K562 (cell line): Measurements from ENCODE around the gene HERPUD2. TPM values are rescaled to one million over a fixed set of nuclear protein-coding genes. Genes with fewer than 3 reads are reported as not detected.

Experiments
- ATAC-seq: fragments of 200-7000 bp; cut with Tn5 transposase; 3 replicates; pipeline ENCODE4 v1.9.1; 2020; ENCODE audit warnings: moderate library complexity
- BruUV-seq: library from RNA; stranded (reverse); fragments of 400-500 nt; replicated peaks from 2 replicates; lab custom pipeline; 2021; lab: Mats Ljungman, UMichigan
- CTCF ChIA-PET: fragments of 300-600 bp; formaldehyde crosslinking; extraction: SDS; loops from one replicate; lab custom pipeline; 2021; ENCODE audit warnings: low intra/inter-chr PET ratio; lab: Yijun Ruan, JAX
- POLR2A ChIA-PET: fragments of 300-600, 350-650 bp; sonication (Branson Sonifier 250); formaldehyde crosslinking; extraction: SDS; loops from one replicate; lab custom pipeline; 2021; ENCODE audit warnings: antibody characterized with exemption, inconsistent platforms; lab: Yijun Ruan, JAX
- DNase-seq, 4 experiments: peaks; one replicate each; pipeline versions ENCODE4 v3.0.0 to v3.0.0-alpha.2; 2011 to 2018; ENCODE audit warnings: low spot score in 3 of 4, mixed read lengths in 3 of 4; ENCODE audit errors: extremely low read depth in 1 of 4
- FAIRE-seq: peaks from 2 replicates; lab custom pipeline; 2011; peaks lifted over from hg19 to GRCh38; lab: Jason Lieb, UNC
- H2AFZ ChIP-seq: 2 replicates; pipeline ENCODE4 v1.6.0; 2011; ENCODE audit warnings: low read depth, low read length, control low read depth, inconsistent platforms
- H3K27ac ChIP-seq: fragments of 200-600 bp; 3 replicates; pipeline ENCODE4 v1.8.0; 2011; ENCODE audit warnings: low read depth, mild to moderate bottlenecking, control low read depth, inconsistent platforms, low read length, moderate library complexity, mixed read lengths; ENCODE audit errors: extremely low read depth
- H3K27me3 ChIP-seq, 2 experiments: fragments of 300-600 bp in 1 of 2; 2 replicates in 1 of 2; 3 replicates in 1 of 2; pipeline versions ENCODE4 v1.6.0 to v1.8.0; 2011; ENCODE audit warnings: inconsistent platforms in 2 of 2, low read length in 2 of 2, mild to moderate bottlenecking in 1 of 2, mixed read lengths in 1 of 2, moderate library complexity in 1 of 2; ENCODE audit not compliant: control insufficient read depth in 2 of 2, insufficient read depth in 2 of 2
- H3K36me3 ChIP-seq: fragments of 300-600 bp; 3 replicates; pipeline ENCODE4 v1.8.0; 2011; ENCODE audit warnings: mild to moderate bottlenecking, low read length, inconsistent platforms; ENCODE audit not compliant: control insufficient read depth, insufficient read depth
- H3K4me1 ChIP-seq, 2 experiments: fragments of 200-600 bp in 1 of 2; replicated peaks in 1 of 2; 2 replicates in 1 of 2; 3 replicates in 1 of 2; pipeline versions ENCODE4 v1.5.1 to v1.8.0; 2011; ENCODE audit warnings: inconsistent platforms in 2 of 2, low read length in 2 of 2, mild to moderate bottlenecking in 1 of 2, mixed read lengths in 1 of 2, moderate library complexity in 1 of 2; ENCODE audit not compliant: control insufficient read depth in 2 of 2, insufficient read depth in 2 of 2
- H3K4me2 ChIP-seq: 2 replicates; pipeline ENCODE4 v1.6.1; 2011; ENCODE audit warnings: low read length, control low read depth, inconsistent platforms, mixed read lengths; ENCODE audit not compliant: insufficient read depth
- H3K4me3 ChIP-seq: fragments of 200-600 bp; sonication (generic), shearing (Covaris generic); 2 replicates; pipeline ENCODE4 v1.5.1; 2016; ENCODE audit warnings: control low read depth, inconsistent platforms
- H3K79me2 ChIP-seq: fragments of 200-600 bp; 3 replicates; pipeline ENCODE4 v1.8.0; 2011; ENCODE audit warnings: low read length, inconsistent platforms; ENCODE audit not compliant: control insufficient read depth, insufficient read depth
- H3K9ac ChIP-seq, 2 experiments: 2 replicates each; pipeline versions ENCODE4 v1.6.0 to v1.6.1; 2011; ENCODE audit warnings: low read depth in 2 of 2, low read length in 2 of 2, control low read depth in 1 of 2, inconsistent platforms in 1 of 2, mild to moderate bottlenecking in 1 of 2, mixed read lengths in 1 of 2; ENCODE audit not compliant: insufficient read depth in 1 of 2
- H3K9me1 ChIP-seq: one replicate; pipeline ENCODE4 v1.6.0; 2011; ENCODE audit warnings: inconsistent platforms, mild to moderate bottlenecking, low read length, moderate library complexity; ENCODE audit not compliant: control insufficient read depth, insufficient read depth
- H3K9me3 ChIP-seq: replicated peaks from 2 replicates; pipeline ENCODE4 v1.5.1; 2011; ENCODE audit warnings: low read depth, low read length, inconsistent platforms; ENCODE audit not compliant: control insufficient read depth, insufficient read depth
- H4K20me1 ChIP-seq: replicated peaks from 2 replicates; pipeline ENCODE4 v1.6.1; 2011; ENCODE audit warnings: low read length, inconsistent platforms, mixed read lengths; ENCODE audit not compliant: control insufficient read depth, insufficient read depth
- ETV1 ChIP-seq: fragments of 450-650 bp; conservative IDR thresholded peaks from 2 replicates; pipeline ENCODE4 v1.6.1; 2016; ENCODE audit warnings: missing genetic modification characterization, control low read depth, low read depth, missing compliant biosample characterization
- NR1H2 ChIP-seq: sonication (generic); formaldehyde crosslinking; IDR thresholded peaks from 2 replicates; pipeline ENCODE4 v1.4.0; 2020; ENCODE audit warnings: mild to moderate bottlenecking, missing genetic modification reagents
- WGBS: fragments of 100-300 bp; shearing (Covaris generic); methylation state at CpG from one replicate; pipeline ENCODE4 v1.1.6; 2016; ENCODE audit warnings: low coverage, mixed read lengths; ENCODE audit not compliant: insufficient coverage; ENCODE audit errors: missing lambda C conversion rate; 5-methylcytosine and 5-hydroxymethylcytosine counted together
- in situ Hi-C: fragments of 300-500 bp; cut with MboI; formaldehyde crosslinking; loops from 4 replicates; pipeline ENCODE4 v1.15.0; 2018; ENCODE audit warnings: inconsistent platforms, mixed read lengths
- intact Hi-C: fragments of 100-400 bp; cut with micrococcal nuclease; formaldehyde crosslinking; loops from 2 replicates; pipeline ENCODE4 v1.14.2; 2022
- polyA plus RNA-seq, 8 experiments: library from polyadenylated mRNA; depleted of rRNA in 4 of 8; stranded (reverse) in 5 of 8; unstranded in 3 of 8; fragments of >200 nt; fragmentation: Nextera tagmentation in 2 of 8; fragmentation: Illumina TruSeq in 1 of 8; extraction: Ambion mirVana in 2 of 8; extraction: Trizol in 1 of 8; gene quantifications; 2 replicates each; pipeline versions ENCODE4 v1.2.1 to v1.2.3, GENCODE V29; 2011 to 2014; ENCODE audit warnings: inconsistent platforms in 1 of 8, missing spikeins in 1 of 8
- total RNA-seq, 7 experiments: library from RNA; depleted of rRNA in 6 of 7; stranded (reverse); fragments of >200 nt in 6 of 7; fragmentation: Illumina TruSeq in 2 of 7; extraction: Trizol in 2 of 7; gene quantifications; 2 replicates each; pipeline versions ENCODE4 v1.2.1 to v1.2.3, GENCODE V29; 2011 to 2021; ENCODE audit warnings: low replicate concordance in 1 of 7
- TF ChIP-seq, protein P1 (sequence below): fragments of 450-650 bp; IDR thresholded peaks from 2 replicates; pipeline ENCODE4 v1.6.1; 2016; ENCODE audit warnings: low read depth
- TF ChIP-seq, protein P2 (sequence below), 2 experiments: IDR thresholded peaks; 2 replicates each; pipeline ENCODE4 v1.6.1; 2012; ENCODE audit warnings: improper control_type of control experiment in 2 of 2, low read depth in 2 of 2, low read length in 2 of 2, borderline replicate concordance in 1 of 2
- TF ChIP-seq, protein P3 (sequence below): sonication (generic); formaldehyde crosslinking; IDR thresholded peaks from 2 replicates; pipeline ENCODE4 v1.8.1; 2023; ENCODE audit warnings: missing genetic modification reagents, mild to moderate bottlenecking, borderline replicate concordance

Gene HERPUD2
- total and polyA plus RNA-seq, 9 of the 15 experiments (the other 6 are each of a cell fraction or from before 2014, with no cell fraction given) = 4.1 to 28.5 (median 12.3) TPM

DNA sequence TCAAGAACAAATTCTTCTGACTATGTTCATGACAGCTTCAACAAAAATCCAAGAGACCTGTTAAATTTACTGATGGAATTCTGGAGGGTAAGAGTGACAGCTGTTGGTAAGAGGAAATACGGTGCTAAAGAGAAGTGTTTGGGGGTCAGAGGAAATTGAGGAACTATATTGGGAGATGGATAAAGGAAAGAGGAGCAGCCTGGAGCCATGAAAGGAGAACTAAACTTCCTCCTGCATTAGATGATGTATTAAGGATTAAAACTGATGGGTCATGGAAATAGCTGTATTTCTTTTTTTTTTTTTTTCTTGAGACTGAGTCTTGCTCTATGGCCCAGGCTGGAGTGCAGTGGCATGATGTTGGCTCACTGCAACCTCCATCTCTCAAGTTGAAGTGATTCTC, 95.3 kb downstream of the HERPUD2 start:
- H3K4me2 ChIP-seq = no peak overlapping the region
- DNase-seq (no peak), ATAC-seq (no peak), FAIRE-seq (no peak)
- H3K79me2 ChIP-seq = no peaks in the 10 kb centered on the region
- WGBS = 0% methylated on average over 1 of the region's 1 CpG
- H3K27ac ChIP-seq = no peak overlapping the region
- no peaks in the 10 kb centered on the region; a peak in 1 of 5 replicates for H3K4me1 ChIP-seq
- H3K36me3 ChIP-seq = no peaks in the 10 kb centered on the region
- ChIA-PET POLR2A (interaction anchor here (0.6 kb wide), 1 partner anchor 40 kb away, joined by 3 read pairs; no protein-coding TSS in a partner anchor), CTCF (no interaction called here)
- no peaks in the 10 kb centered on the region; a peak in 1 of 5 replicates for H3K27me3 ChIP-seq
- no peaks in the 10 kb centered on the region for H4K20me1 ChIP-seq
- no peaks in the 10 kb centered on the region for H3K9me1 ChIP-seq
- intact Hi-C loops (no loop called here), in situ Hi-C loops (no loop called here)
- no peak overlapping the region for H3K9ac ChIP-seq
- no TSS peak for BruUV-seq
- H3K4me3 ChIP-seq = no peak overlapping the region
- H3K9me3 ChIP-seq = no peaks in the 10 kb centered on the region
- no peak overlapping the region for H2AFZ ChIP-seq
- no peak for TF ChIP-seq ETV1 (tag)
- TF ChIP-seq, protein P1, sequence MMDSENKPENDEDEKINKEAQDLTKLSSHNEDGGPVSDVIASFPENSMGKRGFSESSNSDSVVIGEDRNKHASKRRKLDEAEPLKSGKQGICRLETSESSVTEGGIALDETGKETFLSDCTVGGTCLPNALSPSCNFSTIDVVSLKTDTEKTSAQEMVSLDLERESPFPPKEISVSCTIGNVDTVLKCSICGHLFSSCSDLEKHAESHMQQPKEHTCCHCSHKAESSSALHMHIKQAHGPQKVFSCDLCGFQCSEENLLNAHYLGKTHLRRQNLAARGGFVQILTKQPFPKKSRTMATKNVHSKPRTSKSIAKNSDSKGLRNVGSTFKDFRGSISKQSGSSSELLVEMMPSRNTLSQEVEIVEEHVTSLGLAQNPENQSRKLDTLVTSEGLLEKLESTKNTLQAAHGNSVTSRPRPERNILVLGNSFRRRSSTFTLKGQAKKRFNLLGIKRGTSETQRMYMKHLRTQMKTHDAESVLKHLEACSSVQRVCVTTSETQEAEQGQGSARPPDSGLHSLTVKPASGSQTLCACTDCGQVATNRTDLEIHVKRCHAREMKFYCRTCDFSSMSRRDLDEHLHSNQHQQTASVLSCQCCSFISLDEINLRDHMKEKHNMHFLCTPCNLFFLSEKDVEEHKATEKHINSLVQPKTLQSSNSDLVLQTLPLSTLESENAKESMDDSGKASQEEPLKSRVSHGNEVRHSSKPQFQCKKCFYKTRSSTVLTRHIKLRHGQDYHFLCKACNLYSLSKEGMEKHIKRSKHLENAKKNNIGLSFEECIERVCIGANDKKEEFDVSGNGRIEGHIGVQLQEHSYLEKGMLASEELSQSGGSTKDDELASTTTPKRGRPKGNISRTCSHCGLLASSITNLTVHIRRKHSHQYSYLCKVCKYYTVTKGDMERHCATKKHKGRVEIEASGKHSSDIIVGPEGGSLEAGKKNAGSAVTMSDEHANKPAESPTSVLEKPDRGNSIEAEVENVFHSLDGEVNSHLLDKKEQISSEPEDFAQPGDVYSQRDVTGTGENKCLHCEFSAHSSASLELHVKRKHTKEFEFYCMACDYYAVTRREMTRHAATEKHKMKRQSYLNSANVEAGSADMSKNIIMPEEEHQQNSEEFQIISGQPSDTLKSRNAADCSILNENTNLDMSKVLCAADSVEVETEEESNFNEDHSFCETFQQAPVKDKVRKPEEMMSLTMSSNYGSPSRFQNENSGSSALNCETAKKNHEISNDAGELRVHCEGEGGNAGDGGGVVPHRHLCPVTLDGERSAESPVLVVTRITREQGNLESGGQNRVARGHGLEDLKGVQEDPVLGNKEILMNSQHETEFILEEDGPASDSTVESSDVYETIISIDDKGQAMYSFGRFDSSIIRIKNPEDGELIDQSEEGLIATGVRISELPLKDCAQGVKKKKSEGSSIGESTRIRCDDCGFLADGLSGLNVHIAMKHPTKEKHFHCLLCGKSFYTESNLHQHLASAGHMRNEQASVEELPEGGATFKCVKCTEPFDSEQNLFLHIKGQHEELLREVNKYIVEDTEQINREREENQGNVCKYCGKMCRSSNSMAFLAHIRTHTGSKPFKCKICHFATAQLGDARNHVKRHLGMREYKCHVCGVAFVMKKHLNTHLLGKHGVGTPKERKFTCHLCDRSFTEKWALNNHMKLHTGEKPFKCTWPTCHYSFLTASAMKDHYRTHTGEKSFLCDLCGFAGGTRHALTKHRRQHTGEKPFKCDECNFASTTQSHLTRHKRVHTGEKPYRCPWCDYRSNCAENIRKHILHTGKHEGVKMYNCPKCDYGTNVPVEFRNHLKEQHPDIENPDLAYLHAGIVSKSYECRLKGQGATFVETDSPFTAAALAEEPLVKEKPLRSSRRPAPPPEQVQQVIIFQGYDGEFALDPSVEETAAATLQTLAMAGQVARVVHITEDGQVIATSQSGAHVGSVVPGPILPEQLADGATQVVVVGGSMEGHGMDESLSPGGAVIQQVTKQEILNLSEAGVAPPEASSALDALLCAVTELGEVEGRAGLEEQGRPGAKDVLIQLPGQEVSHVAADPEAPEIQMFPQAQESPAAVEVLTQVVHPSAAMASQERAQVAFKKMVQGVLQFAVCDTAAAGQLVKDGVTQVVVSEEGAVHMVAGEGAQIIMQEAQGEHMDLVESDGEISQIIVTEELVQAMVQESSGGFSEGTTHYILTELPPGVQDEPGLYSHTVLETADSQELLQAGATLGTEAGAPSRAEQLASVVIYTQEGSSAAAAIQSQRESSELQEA = no peak
- TF ChIP-seq, protein P2, sequence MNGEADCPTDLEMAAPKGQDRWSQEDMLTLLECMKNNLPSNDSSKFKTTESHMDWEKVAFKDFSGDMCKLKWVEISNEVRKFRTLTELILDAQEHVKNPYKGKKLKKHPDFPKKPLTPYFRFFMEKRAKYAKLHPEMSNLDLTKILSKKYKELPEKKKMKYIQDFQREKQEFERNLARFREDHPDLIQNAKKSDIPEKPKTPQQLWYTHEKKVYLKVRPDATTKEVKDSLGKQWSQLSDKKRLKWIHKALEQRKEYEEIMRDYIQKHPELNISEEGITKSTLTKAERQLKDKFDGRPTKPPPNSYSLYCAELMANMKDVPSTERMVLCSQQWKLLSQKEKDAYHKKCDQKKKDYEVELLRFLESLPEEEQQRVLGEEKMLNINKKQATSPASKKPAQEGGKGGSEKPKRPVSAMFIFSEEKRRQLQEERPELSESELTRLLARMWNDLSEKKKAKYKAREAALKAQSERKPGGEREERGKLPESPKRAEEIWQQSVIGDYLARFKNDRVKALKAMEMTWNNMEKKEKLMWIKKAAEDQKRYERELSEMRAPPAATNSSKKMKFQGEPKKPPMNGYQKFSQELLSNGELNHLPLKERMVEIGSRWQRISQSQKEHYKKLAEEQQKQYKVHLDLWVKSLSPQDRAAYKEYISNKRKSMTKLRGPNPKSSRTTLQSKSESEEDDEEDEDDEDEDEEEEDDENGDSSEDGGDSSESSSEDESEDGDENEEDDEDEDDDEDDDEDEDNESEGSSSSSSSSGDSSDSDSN (IDR thresholded peaks at IDR 0.05; ENCODE audit: borderline replicate concordance in 1 of 2, low read depth in 2 of 2, low read length in 2 of 2) = no peak
- TF ChIP-seq, protein P3, sequence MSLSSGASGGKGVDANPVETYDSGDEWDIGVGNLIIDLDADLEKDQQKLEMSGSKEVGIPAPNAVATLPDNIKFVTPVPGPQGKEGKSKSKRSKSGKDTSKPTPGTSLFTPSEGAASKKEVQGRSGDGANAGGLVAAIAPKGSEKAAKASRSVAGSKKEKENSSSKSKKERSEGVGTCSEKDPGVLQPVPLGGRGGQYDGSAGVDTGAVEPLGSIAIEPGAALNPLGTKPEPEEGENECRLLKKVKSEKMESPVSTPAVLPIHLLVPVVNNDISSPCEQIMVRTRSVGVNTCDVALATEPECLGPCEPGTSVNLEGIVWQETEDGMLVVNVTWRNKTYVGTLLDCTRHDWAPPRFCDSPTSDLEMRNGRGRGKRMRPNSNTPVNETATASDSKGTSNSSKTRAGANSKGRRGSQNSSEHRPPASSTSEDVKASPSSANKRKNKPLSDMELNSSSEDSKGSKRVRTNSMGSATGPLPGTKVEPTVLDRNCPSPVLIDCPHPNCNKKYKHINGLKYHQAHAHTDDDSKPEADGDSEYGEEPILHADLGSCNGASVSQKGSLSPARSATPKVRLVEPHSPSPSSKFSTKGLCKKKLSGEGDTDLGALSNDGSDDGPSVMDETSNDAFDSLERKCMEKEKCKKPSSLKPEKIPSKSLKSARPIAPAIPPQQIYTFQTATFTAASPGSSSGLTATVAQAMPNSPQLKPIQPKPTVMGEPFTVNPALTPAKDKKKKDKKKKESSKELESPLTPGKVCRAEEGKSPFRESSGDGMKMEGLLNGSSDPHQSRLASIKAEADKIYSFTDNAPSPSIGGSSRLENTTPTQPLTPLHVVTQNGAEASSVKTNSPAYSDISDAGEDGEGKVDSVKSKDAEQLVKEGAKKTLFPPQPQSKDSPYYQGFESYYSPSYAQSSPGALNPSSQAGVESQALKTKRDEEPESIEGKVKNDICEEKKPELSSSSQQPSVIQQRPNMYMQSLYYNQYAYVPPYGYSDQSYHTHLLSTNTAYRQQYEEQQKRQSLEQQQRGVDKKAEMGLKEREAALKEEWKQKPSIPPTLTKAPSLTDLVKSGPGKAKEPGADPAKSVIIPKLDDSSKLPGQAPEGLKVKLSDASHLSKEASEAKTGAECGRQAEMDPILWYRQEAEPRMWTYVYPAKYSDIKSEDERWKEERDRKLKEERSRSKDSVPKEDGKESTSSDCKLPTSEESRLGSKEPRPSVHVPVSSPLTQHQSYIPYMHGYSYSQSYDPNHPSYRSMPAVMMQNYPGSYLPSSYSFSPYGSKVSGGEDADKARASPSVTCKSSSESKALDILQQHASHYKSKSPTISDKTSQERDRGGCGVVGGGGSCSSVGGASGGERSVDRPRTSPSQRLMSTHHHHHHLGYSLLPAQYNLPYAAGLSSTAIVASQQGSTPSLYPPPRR (CRISPR knock-in tag) = no peak
- no peak for TF ChIP-seq NR1H2 (CRISPR knock-in tag)
